NCI-H1092 (cell line): ENCODE results near the gene CORIN.
A peak's percentile ranks its signal among the peaks of the same experiment; 100 is the strongest.

Experiments used
- DNase-seq: peaks from one replicate; lab custom pipeline; 2025; lab: John Stamatoyannopoulos, UW

The CORIN gene

GRCh38 chr4:47837908-47838294 is at the start of gene CORIN:
Gene CORIN (minus strand): TSS chr4:47838067. CDS start chr4:47837949, 118 bp downstream.
- no peak for DNase-seq

- DNase-seq: no peak
Measured at GRCh38 chr4:47882228-47882627, 44.4 kb upstream of the CORIN start.

GRCh38 chr4:47879458-47879857 is 41.6 kb upstream of the CORIN start:
- no peak for DNase-seq

GRCh38 chr4:47876784-47877546 is 39.1 kb upstream of the CORIN start:
- DNase-seq: no peak

GRCh38 chr4:47876310-47876709 is 38.4 kb upstream of the CORIN start:
- no peak for DNase-seq

- no peak for DNase-seq
Measured at GRCh38 chr4:47873877-47874541, 36.1 kb upstream of the CORIN start.

- no peak for DNase-seq
Measured at GRCh38 chr4:47863486-47863885, 25.6 kb upstream of the CORIN start.

GRCh38 chr4:47862297-47862696 is 24.4 kb upstream of the CORIN start:
- no peak for DNase-seq

GRCh38 chr4:47860305-47860704 is 22.4 kb upstream of the CORIN start:
- no peak for DNase-seq

- no peak for DNase-seq
Measured at GRCh38 chr4:47858006-47858405, 20.1 kb upstream of the CORIN start.

GRCh38 chr4:47856713-47857112 is 18.8 kb upstream of the CORIN start:
- no peak for DNase-seq

GRCh38 chr4:47855350-47855749 is 17.5 kb upstream of the CORIN start:
- no peak for DNase-seq

GRCh38 chr4:47852136-47852535 is 14.3 kb upstream of the CORIN start:
- DNase-seq: no peak

GRCh38 chr4:47849466-47849865 is 11.6 kb upstream of the CORIN start:
- DNase-seq: no peak

- DNase-seq: no peak
Measured at GRCh38 chr4:47848041-47848440, 10.2 kb upstream of the CORIN start.

- DNase-seq: no peak
Measured at GRCh38 chr4:47842985-47843384, 5.1 kb upstream of the CORIN start.

- DNase-seq: no peak
Measured at GRCh38 chr4:47840291-47840690, 2.4 kb upstream of the CORIN start.

- DNase-seq: no peak
Measured at GRCh38 chr4:47839259-47839658, 1.4 kb upstream of the CORIN start.

GRCh38 chr4:47838445-47838844 is 578 bp upstream of the CORIN start:
- DNase-seq: no peak

- DNase-seq: no peak
Measured at GRCh38 chr4:47837094-47837907, 566 bp downstream of the CORIN start.

GRCh38 chr4:47836641-47837093 is 1.2 kb downstream of the CORIN start:
- DNase-seq: peak; percentile 63

- DNase-seq: no peak
Measured at GRCh38 chr4:47835494-47835893, 2.4 kb downstream of the CORIN start.
